NCI-H1048 (cell line): ENCODE data around the gene TSPAN18.
"Not testable (repeated sequence)": the region's sequence is repeated elsewhere in the genome, so short reads cannot be mapped to it uniquely, and the experiment has no call there.

ENCODE experiments used
- DNase-seq: peaks from one replicate; lab custom pipeline; 2025; lab: John Stamatoyannopoulos, UW

TSPAN18 gene

GRCh38 chr11:44868455-44869421 lies 142.0 kb downstream of the TSPAN18 start:
- DNase-seq, result no peak

GRCh38 chr11:44870181-44870580 lies 143.4 kb downstream of the TSPAN18 start:
- DNase-seq, result no peak

- no peak for DNase-seq
Measured at GRCh38 chr11:44870615-44871176, 143.9 kb downstream of the TSPAN18 start.

GRCh38 chr11:44871682-44872081 lies 144.9 kb downstream of the TSPAN18 start:
- not testable (repeated sequence) for DNase-seq

- DNase-seq, result no peak
Measured at GRCh38 chr11:44872556-44872955, 145.8 kb downstream of the TSPAN18 start.

- no peak for DNase-seq
Measured at GRCh38 chr11:44873537-44873936, 146.8 kb downstream of the TSPAN18 start.

GRCh38 chr11:44874284-44874683 lies 147.5 kb downstream of the TSPAN18 start:
- DNase-seq, result no peak

- DNase-seq, result no peak
Measured at GRCh38 chr11:44875037-44875436, 148.3 kb downstream of the TSPAN18 start.

- no peak for DNase-seq
Measured at GRCh38 chr11:44876194-44876723, 149.5 kb downstream of the TSPAN18 start.

GRCh38 chr11:44876906-44877305 lies 150.1 kb downstream of the TSPAN18 start:
- DNase-seq, result no peak

- no peak for DNase-seq
Measured at GRCh38 chr11:44877571-44878497, 151.1 kb downstream of the TSPAN18 start.

- no peak for DNase-seq
Measured at GRCh38 chr11:44878711-44879110, 151.9 kb downstream of the TSPAN18 start.

GRCh38 chr11:44879432-44879831 lies 152.7 kb downstream of the TSPAN18 start:
- DNase-seq, result no peak

GRCh38 chr11:44880511-44880910 lies 153.7 kb downstream of the TSPAN18 start:
- no peak for DNase-seq

- no peak for DNase-seq
Measured at GRCh38 chr11:44880953-44881352, 154.2 kb downstream of the TSPAN18 start.

- no peak for DNase-seq
Measured at GRCh38 chr11:44883277-44883676, 156.5 kb downstream of the TSPAN18 start.

- DNase-seq, result no peak
Measured at GRCh38 chr11:44884056-44884455, 157.3 kb downstream of the TSPAN18 start.

- DNase-seq, result no peak
Measured at GRCh38 chr11:44885065-44885810, 158.5 kb downstream of the TSPAN18 start.

GRCh38 chr11:44885919-44886789 lies 159.4 kb downstream of the TSPAN18 start:
- DNase-seq, result no peak

- no peak for DNase-seq
Measured at GRCh38 chr11:44886790-44887140, 160.0 kb downstream of the TSPAN18 start.
